NCI-H2029 treated with DMSO at 0.1 percent for 48 hours (cell line): ENCODE results near the gene GHR.
"Not testable (repeated sequence)": the region's sequence is repeated elsewhere in the genome, so short reads cannot be mapped to it uniquely, and the experiment has no call there.

Experiments
- DNase-seq: peaks from one replicate; lab custom pipeline; 2025; lab: John Stamatoyannopoulos, UW

GHR gene

DNA sequence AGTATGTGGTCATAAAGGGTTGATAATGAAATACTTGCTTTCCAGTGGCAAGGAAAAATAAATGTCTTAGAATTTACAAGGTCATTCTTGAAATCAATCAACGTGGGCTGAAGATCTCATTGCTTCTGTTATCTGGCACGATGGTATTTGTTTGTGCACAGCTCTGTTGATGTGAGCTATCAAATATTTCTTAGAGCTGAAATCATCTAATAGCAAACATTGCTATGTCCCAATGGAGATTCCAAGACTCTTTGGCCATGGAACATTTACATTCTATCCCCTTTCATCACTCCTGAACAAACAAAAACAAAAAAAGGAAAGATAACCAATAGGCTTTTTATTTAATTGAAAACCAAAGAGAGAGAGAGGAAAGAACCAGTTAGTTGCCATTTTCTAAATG, 221.9 kb downstream of the GHR start:
- DNase-seq: no peak

DNA sequence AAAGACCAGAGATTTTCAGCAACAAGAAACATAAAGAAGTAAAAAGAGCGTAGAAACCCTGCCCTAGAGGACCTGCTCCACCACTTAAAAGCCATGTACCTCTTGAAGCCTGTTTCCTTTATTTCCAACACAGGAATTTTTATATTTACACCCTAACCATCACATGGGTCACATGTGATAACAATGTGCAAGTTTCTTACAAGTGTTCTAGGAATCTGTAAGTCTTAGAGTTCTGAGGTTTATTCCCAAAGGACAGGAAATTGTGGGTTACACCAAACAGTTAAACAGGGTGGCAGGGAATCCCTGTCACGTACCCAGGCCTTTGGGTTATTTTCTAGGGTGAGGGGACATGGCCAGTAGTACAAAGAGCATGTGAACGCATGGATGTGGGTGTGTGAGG, 224.8 kb downstream of the GHR start:
- no peak for DNase-seq

DNA sequence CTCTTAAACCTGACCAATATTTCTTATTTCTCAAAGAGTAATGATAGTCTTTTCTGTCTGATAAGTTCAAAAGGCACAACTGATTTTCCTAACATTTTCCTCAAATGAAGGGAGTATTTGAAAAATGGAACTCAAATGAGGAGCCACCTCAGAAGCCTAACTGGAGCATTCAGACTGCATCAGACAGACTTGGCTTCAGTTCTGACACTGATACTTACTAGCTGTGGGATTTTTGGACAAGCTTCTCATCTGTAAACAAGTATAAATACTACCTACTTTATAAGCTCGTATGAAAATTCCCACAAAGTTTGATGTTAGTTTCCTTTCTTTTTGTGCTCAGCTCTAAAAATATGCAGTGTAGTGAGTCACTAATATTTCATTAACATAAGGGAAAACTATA, 225.7 kb downstream of the GHR start:
- DNase-seq: no peak

DNA sequence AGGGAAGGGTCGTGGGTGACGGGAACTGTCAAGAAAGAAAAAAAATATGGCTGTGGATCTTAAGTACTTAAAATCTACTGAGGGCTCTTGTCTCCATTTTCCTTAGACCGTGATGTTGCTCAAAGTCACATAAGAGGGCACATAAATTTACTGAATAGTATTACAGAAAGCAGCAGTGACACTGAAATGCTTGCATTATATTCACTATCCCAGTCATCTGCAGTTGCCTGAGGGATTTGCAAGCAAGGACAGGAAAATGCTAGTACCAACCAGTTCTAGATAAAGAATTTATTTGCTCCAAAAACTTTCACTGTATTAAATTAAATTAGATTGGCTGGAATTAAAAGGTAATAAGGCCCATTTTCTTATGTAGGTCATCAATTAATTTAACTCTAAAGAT, 226.8 kb downstream of the GHR start:
- DNase-seq: no peak

DNA sequence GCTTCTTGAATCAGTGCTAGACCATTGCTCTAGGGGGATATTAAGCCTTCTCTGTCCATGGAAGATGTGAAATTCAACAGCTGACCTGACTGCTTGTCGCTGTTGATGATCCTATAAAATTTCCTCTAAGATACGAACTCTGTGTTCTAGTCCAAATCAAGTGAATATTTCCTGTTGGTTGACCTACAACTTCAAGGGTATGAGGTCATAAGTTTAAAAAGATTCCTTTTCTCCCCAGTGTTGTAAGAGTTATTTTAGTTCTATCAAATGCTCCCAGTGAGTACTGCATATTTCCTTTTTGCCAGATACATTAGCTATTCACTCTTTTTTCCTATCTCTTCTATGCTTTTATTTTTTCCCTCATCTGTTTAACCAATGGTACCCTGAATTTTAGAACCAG, 230.5 kb downstream of the GHR start:
- no peak for DNase-seq

DNA sequence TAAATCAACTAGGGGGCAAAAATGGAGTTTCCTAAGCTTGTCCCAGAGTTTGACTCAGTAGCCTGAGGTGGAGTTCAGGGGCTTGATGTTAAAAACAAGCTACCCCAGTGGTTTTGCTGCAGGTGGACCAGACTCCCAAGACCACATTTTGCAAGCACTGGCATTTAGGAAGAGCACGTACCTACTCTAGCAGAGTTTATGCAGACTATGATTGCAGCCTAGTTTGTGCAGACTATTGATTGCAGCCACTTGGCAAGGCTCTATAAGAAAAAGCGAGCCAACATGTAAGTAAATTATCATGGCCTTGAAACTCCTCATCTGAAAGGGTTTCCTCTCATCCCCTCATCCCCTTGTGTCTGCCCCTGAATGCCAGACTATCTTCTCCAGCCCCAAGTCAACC, 231.4 kb downstream of the GHR start:
- DNase-seq: no peak

DNA sequence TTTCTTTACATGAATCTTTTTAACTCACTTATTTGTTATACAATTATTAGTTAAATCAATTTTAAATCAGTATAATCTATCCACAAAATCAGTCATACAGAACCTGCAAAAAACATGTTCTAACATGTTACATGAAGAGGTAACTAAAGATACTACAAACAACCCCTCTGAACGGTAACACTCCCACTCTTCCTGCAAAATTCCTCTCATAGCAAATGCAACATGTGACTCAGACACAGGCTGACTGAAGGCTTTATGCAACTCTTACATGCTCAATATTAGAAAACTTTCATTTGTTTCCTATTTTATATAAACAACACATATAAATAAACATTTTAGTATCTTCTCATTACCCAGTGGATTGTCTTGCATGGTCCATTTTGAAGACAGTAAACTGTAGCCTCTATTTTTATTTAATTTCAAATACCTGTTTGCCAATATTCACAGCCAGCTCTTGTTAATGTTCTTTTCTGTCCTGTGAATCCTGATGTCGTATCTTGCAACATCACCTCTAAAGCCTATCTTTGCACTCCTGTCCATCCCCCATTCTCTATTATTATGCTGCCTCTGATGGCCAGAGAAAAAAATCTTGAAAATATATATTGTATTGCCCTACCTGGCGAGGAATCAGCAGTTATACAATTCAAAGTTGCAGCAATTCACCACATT, 232.9 kb downstream of the GHR start:
- no peak for DNase-seq

DNA sequence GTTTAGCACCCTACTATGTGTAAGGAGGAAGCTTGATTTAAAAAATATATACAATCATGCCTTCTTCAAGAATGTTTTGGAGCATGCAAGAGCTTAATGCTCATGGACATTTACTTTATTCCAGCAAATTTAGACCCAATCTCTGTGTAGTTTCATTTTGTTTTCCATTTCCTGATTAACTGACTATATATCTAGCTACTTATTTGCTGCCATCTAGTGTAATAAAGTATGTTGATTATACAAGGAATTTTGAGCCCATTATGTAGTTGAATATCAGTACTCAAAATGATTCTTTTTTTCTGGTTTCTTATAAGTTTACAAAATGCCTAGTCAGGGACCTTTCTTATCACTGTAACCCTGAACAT, 233.4 kb downstream of the GHR start:
- no peak for DNase-seq

DNA sequence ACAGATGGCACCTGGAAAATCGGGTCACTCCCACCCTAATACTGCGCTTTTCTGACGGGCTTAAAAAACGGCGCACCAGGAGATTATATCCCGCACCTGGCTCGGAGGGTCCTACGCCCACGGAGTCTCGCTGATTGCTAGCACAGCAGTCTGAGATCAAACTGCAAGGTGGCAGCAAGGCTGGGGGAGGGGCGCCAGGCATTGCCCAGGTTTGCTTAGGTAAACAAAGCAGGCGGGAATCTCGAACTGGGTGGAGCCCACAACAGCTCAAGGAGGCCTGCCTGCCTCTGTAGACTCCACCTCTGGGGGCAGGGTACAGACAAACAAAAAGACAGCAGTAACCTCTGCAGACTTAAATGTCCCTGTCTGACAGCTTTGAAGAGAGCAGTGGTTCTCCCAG, 236.6 kb downstream of the GHR start:
- not testable (repeated sequence) for DNase-seq

DNA sequence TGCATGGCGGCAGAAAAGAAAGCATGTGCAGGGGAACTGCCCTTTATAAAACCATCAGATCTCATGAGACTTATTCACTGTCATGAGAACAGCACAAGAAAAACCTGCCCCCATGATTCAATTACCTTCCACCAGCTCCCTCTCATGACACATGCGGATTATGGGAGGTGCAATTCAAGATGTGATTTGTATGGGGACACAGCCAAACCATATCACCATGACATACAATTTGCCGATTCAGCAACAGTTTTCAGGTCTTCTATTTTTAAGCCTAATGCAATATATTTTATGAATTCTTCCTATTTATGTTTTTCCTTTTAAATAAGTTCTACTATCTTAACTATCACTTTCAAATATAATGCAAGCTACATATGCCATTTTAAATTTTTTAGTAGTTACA, 242.6 kb downstream of the GHR start:
- DNase-seq: no peak

DNA sequence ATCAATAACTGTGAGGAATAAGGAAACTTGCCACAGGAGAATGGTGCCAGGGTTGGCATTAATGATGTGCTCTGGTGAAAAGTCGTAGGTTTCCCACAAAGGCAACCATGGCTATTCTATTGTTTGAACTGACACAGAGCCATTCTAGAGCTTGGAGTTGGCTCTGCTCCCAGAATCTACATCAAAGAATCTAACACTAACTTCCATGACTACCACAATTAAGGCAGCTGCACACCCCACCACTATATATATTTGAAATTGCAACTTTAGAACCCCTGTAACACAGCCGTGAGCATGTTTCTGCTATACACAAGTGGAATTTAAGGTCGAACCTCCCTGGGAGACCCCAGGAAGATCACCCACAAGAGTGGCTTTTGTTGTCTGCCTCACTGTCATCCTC, 243.6 kb downstream of the GHR start:
- DNase-seq: no peak

DNA sequence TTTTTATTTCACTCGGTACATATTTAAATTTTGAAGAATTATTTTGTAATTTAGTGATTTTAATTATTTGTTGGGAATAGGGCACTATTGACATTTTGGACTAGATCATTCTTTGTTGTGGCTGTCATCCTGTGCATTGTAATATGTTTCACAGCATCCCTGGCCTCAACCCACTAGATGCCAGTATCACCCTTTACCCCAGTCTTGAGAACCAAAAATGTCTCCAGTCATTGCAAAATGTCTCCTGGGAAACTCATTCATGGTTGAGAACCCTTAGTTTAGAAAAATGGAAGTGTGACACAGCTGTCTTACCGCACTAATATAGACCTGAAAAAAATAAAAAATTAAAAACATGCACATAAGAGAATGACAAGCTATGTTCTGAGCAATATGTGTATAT, 245.0 kb downstream of the GHR start:
- DNase-seq: no peak

DNA sequence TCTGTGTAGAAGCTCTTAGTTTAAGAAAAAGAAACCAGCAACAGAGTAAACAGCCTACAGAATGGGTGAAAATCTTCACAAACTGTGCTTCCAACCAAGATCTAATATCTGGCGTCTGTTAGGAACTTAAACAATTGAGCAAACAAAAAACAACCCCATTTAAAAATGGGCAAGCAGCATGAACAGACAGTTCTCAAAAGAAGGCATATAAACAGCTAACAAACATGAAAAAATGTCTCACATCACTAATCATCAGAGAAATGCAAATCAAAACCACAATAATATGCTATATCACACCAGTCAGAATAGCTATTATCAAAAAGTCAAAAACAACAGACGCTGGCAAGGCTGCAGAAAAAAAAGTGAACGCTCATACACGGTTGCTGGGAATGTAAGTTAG, 249.7 kb downstream of the GHR start:
- DNase-seq: no peak

DNA sequence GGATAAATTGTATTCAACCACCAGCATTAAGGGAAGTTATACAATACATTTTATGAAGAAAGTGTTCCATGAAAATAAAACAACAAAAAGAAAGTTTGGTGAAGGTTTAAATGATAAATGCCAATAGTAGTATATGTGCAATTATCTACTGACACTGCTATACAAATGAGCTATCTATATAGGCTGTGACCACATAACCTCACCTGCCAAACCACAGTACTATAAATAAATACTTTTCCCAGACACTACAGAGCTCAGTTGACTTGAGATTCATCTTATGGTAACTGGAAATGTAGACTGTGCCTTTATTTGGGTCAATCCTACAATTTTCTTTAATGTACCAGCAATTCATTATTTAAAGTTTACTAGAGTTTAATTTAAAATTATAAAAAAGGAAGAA, 252.4 kb downstream of the GHR start:
- DNase-seq: no peak

DNA sequence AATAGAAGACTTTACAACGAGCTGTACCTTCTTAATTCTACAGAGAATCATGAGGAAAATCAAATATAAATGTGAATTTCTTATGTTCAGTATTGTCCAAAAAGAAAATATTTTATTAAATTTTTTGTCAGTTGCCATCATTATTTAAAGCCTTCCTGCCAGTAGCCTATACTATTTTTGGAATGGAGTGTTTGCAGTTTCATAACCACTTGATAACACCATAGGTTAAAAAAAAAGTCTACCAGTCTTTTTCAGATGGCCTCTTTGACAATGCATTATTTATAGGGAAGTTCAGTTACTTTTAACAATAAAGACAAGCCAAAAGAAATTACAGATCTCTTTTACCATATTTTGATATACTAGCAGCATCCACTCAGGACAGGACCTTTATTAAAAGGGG, 253.1 kb downstream of the GHR start:
- DNase-seq: no peak

DNA sequence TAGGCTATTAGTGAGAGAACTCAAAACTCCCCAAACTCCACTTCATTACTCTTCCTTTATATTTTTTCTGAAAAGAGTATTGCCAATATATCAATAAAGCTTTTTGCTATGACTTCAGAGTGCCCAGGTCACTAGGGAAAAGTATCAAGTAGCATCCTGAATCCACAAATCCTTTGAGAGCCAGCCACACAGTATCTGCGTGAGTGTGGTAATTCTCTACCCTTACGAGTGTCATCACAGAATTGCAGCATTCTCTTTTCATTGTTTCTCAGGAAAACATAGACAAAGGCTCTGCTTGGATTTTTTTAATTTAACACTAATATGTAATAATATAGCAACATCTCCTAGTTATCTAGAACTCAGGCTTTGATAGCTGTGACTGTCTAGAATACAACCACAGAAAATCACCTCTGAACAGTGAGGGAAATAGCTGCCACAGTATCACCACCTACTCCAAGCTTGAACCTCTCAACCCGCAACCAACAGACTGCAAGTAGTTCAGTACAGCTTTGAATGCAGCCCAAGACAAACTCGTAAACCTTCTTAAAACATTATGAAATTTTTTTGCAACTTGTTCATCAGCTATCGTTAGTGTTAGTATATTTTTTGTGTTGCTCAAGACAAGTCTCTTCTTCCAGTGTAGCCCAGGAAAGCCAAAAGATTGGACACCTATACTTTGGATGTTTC, 254.1 kb downstream of the GHR start:
- no peak for DNase-seq

DNA sequence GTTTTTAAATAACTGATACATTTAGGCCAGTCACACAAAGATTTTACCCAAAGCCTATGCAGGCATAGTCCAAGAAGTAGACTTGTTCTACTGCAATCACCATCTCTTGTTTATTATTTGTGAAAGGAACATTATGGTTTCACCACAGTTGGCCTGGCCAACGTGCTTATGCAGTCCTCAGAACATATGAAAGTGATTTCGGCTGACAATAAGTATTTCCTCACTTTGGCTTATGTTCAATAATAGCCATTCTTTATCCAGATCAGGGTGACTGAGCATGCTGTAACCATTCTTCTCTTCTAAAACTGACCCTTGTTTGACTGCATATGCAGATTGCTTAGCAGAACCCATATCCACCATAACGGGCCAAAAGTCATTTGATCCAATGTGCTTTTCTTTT, 256.8 kb downstream of the GHR start:
- DNase-seq: no peak

DNA sequence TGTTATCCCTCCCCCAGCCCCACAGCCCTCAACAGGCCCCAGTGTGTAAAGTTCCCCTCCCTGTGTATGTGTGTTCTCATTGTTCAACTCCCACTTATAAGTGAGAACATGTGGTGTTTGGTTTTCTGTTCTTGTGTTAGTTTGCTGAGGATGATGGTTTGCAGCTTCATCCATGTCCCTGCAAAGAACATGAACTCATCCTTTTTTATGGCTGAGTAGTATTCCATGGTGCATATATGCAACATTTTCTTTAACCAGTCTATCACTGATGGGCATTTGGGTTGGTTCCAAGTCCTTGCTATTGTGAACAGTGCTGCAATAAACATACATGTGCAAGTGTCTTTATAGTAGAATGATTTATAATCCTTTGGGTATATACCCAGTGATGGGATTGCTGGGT, 261.8 kb downstream of the GHR start:
- not testable (repeated sequence) for DNase-seq

DNA sequence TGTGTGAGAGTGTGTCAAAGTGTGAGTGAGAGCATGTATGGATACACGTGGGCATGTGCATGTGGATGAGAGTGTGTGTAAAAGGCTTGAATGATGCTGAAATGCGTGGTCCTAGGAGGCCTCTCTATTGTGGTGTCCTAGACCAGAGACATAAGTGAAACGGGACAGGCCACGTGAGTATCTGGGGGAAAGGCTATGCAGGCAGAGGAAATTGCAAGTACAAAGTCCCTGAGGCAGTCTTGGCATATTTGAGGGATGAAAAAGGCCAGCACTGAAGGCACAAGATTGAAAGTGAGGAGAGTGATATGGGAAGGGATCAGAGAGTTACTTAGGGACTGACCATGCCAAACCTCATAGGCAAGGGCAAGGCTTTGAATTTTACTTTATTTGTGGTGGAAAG, 266.2 kb downstream of the GHR start:
- no peak for DNase-seq

DNA sequence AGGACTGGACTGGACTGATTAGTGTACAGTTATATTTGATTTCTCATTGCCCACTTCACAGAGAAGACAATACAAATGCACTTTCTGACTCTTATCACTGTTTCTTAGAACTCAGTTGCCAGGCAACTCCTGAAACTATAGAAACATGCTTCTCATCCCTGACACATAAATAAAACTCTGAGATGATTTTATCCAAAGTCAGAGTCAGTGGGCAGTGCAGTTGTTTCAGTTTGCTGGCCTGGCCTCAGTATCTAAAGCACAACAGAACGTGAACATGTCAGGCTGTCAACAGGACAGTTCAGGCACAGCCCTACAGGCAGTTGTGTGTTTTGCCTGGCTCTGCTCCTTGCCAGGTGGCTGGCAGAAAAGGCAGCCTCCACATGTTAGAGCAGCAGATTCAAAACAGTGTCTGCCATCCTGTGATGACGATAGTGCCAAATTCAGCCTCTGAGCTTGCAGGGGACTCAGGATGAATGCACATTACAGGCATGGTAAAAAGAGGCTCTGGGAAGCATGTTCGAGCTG, 268.2 kb downstream of the GHR start:
- DNase-seq: no peak

DNA sequence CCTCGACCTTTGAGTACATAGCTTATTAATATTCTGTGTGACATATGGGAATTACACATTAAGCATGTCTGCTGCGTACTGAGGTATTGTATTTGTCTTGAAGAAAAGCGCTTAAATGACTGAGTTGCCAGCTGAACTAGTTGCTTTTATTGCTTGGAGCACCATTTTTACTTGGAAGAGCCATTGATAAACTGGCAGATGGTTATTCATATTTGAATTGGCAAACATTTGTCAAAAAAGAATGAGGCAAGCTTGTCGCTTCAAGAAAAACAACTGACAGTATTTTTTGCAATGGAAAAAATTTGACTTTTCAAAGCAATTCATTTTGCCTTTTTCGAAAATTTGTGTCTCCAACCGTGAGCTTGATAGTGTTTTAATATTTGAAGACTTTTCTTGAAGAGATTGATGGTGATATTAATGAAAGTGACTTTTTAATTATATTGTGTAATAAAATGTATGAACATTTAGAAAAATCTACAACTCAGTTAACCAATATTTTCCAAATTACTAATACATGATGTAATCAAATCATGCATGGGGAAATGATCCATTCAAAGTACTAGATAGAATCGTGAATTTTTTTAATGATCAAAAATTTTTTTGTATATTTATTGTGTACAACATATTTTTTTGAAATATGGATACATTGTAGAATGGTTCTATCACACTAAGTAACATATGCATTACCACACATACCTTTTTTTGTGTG, 278.3 kb downstream of the GHR start:
- no peak for DNase-seq

DNA sequence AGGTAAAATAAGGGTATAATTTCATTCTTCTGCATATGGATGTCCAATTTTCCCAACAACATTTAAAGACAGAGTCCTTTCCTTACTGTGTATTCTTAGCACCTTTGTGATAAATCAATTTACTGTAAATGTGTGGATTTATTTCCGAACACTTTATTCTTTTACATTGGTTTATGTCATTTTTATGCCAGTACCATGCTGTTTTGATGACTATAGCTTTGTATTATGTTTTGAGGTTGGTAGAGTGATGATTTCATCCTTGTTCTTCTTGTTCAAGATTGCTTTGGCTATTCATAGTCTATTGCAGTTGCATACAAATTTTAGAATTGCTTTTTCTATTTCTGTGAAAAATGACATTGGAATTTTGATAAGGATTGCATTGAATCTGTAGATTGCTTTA, 280.0 kb downstream of the GHR start:
- DNase-seq: no peak

DNA sequence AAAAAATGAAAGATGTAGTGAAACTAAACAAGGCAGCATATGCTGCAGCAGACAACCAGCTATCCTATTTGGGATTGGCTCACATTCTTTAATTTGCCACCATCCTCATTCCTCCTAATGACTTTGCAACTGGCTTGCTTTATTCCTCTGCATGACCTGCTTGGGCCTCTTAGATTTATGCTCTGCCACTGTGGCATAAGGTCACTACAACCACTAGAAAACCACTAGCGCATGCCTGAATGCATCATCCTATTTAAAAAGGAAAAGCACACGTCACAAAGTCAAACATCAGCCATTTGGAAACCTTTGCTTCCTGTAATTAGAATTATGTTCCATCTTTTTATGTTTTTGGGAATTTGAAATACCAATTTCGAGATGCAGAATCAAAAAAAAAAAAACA, 292.5 kb downstream of the GHR start:
- DNase-seq: no peak
